Cerebellar cortex (tissue), 1 donor: ENCODE results near the gene DNAJC18.
"Not testable (repeated sequence)": the region's sequence is repeated elsewhere in the genome, so short reads cannot be mapped to it uniquely, and the experiment has no call there.

ENCODE experiments used
- DNase-seq: peaks from one replicate; pipeline ENCODE4 v3.0.0-alpha.2; 2015; ENCODE audit warnings: low spot score

The DNAJC18 gene

DNA sequence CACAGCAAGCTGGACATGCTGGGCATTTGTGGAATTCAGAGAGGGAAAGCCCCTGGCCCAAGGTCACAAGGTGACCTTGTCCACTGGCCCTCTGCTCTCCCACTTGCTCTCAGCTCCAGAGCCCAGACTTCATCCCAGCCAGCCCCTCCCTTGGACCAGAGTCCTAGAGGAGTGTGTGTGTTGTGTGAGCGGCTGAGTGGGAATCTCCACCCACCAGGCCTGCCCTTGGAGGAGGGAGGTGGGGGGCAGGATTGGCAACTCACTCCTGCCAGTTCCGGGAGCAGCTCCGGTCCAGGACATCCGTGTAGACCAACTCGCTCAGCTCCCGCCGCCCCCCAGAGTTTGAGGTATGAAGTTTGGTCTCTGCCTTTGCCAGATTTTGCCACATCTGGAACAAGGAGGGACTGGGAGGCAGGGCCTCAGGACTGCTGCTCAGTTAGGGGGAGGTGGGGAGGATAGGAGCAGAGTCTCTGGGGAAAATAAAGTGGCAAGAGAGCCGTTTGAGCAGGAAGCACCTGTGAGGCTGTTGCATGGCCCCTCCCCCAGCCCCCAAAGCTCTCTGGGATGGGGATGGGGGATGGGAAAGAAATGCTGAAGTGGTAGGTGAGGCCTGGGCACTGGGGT lies 51.0 kb downstream of the DNAJC18 start:
- DNase-seq = no peak

DNA sequence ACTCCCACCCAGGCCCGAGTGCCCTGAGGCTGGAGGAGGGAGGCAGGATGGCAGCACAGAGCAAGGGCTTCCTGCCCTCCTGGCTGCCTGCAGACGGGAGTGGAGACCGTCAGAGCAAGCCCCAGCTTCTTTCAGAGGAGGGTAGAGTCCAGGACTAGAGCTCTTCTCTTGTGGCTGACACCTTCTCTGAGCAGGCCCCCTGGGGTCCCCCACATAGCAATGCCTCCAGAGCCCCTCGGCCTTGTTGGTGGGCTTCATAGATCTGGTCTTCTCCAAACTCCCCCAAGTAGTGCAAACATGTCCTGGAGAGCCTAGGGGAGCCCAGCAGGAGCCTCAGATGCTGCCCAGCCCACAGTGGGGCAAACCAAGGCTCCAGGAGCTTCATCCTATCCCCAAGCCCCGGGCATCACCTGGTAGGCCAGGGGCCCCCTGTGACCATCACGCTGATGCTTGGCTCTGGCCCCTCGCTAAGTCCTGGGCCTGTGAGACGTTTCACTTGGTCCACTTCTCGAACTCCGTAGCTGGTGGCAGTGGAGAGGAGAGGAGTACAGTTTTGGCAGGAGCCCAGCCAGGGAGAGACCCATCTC lies 51.6 kb downstream of the DNAJC18 start:
- DNase-seq = no peak

DNA sequence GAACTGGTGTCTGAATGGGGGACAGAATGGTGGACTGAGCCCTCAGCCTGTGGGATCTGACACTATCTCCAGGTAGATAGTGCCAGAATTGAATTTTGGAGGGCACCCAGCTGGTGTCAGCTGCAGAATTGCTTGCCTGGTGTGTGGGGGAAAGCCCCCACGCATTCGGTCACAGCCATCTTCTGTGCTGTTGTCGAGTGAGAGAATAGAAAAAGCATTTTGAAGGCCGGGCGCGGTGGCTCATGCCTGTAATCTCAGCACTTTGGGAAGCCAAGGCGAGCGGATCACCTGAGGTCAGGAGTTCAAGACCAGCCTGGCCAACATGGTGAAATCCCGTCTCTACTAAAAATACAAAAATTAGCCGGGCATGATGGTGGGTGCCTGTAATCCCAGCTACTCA lies 52.4 kb downstream of the DNAJC18 start:
- DNase-seq = not testable (repeated sequence)

DNA sequence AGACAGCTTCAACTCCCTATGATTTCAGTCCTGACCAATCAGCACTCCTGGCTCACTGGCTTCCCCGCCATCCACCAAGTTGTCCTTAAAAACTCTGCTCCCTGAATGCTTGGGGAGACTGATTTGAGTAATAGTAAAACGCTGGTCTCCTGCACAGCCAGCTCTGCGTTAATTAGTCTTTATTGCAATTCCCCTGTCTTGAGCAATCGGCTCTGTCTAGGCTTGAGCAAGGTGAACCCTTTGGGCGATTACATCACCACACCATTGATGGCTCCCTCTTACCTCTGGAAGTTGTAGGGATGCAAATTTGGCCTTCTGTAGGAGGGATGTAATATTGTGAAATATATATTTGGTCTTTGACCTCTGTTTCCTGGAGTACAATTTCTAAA lies 53.3 kb downstream of the DNAJC18 start:
- no peak for DNase-seq

DNA sequence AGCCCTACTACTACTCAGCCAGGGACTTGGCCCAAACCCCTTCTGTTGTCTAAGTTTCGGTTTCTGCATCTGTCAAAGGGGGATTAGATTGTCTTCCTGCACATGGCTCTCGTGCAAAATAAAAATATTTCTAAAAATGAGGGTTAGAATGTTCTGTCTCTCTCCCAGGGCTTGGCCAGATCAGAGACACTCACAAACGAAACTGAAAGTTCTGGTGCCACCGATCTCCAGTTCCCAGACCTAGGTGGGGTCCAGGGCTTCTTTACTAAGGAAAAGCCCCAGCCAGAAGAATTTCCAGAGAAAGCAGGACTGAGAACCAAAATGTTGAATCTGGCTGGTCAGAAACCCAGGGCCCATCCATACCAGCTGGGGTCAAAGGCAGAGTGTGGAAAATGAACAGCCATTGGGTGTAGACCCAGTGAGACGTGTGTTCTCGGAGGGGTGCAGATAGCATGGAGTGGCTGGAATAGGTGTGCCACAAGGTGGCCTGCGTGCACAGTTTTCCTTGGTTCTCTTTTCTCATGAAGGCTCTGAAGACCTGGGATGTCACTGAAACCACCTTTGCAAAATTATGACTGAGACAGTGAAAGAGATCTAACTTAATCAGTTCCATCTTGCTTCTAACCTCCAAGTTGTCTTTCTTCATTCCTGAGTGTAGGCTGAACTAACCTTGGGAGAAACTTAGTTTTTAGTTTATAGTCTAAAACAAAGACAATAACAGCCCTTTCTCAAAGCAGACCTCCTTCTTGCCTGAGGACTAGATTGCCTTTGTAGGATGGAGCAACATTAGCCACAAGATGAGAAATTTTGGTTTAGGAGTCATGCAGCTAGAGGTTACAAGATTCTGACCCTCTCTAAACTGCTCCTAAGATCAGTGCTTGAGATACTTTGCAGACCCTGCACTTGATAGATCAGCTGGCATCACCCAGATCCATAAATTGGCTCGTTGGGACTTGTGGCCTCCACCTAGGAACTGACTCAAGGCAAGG lies 54.0 kb downstream of the DNAJC18 start:
- peak; percentile 55 for DNase-seq

DNA sequence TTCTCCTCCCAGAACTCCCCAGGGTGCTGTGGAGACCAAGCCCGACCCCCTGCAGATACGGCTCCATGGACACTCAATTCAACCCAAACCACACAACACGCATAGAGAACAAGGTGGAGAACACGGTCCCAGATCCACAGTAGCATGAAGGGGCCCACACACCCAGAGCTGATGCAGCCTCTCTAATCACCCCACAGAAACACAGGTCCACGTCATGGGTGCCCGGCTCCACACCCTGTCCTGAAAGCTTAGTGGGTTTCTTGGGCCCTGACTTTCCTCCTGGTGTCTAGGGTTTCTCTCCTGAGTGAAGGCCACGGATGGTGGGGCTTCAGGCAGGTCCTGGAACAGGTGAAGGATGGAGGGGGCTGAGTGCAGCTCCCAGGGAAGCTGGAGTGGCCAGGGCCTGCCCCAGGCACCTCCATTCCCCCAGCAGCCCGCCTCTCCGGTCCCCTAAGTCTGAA lies 54.7 kb downstream of the DNAJC18 start:
- no peak for DNase-seq

DNA sequence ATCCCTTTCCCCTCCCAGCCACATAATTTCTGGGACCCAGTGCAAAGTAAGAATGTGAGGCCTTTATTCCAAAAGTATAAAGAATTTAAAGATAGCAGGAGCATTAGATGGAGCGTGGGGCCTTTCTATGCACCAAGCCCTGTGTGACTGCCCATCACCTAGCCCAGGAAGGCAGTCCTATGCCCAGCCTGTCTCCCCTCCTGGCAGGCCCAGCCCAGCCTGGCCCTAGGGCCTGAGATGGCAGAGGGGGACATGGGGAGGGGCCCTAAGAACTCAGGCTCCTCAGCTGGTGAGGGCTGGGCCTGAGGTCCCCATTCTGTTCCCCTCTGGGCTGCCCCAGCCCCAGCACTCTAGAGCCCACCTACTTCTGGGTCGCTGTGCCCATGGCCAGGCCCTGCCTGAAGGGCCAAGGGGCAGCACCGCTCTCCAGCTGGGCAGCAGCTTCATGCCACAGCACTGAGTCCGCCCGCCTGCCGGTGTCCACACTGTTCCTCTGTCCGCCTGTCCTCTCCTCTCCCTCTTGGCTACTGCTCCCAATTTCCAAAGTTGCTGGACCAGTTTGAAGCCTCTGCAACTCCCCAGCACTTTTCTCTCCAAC lies 55.2 kb downstream of the DNAJC18 start:
- DNase-seq = no peak

DNA sequence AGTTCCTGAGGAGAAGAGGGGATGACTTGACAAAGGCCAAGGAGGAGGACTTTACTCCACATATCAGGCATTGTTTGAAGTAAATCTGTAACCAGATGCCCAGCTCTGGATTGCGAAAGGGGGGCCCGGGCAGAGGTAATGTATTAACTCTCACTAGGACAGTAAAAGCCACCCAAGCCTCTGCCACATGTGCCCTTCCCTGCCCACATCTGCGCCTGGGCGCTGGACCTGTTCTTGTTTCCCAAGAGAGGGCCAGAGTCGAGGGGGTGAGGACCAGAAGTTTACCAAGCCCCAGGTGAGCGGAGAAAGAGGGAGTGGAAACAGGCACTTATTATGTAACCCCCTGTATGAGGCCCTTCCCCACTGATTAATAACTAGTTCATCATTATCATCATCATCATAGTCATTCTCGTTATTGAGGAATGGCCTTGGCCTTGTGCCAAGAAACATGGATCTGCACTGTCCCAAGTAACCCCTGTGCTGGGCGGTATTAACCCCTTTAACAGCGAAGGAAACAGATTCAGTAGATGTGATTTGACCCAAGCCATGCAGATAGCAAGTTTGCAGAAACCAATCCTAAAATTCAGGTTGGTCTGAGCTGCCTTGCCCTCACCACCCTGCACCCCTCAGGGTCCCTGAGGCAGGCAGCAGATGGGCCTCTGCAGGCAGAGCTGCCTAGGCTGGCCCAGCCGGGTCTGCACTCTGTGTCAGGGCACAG lies 55.9 kb downstream of the DNAJC18 start, which contains the start of gene SLC23A1:
SLC23A1 (minus strand) TSS at position 23 of the 718 bp plus-strand sequence. CDS start 44 bp downstream, outside the sequence.
- no peak for DNase-seq

DNA sequence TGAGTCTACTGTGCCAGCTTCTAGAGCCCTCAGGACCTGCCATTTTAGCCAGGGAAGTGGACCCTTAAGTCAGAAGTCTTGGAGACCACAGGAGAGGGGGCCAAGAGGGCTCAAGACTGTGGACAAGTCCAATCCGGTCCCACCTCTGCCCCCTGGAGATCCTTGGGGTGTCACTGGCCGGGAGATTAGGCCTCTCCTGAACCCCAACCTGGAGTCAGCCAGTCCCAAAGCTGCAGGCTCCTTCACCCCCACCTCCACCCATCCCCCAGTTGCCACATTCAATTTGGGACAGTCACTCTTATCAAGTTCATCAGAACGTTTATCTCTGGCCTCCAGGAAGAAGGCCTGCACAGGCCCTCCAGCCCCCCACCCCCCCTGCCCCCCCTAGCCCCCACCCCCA lies 56.5 kb downstream of the DNAJC18 start:
- no peak for DNase-seq

DNA sequence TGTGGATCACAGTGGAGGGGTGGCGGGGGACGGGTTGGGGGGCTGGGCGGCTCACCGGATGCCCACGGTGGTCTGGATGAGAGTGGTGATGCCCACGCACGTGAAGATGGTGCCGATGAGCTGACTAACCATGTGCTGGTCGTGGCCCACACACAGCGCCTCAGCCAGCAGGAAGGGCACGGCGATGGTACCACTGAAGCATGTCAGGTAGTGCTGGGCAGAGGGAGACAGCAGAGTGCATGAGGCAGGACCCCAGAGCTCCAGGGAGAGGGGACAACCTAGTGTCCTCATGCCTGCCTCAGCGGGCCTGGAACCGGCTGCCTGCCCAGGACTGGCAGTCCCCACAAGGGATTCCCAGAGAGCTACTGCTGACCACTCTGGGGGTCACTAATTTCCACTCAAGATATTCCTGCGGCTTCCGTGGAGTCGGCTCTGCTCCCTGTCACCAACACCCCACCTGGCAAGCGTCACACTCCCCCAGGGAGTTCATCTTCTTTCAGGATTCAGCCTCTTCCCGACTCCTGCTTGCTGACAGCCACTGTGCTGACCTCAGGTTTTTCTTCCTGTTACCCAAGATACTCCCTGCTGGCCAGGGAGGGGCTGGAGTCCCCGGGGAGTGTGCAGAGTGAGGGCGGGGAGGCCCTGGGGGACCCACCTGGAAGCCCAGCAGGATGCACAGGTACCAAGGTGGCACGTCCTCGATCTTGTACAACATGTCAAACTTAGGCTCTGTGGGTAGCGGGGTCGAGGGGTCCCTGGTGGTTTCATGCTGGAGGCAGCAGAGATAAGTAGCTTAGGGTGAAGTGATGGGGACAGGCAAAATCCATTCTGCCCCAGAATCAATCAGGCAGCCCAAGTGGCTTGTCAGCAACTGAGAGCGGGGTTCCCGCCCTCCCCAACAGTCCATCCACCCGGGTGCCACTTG lies 57.2 kb downstream of the DNAJC18 start:
- DNase-seq = no peak

DNA sequence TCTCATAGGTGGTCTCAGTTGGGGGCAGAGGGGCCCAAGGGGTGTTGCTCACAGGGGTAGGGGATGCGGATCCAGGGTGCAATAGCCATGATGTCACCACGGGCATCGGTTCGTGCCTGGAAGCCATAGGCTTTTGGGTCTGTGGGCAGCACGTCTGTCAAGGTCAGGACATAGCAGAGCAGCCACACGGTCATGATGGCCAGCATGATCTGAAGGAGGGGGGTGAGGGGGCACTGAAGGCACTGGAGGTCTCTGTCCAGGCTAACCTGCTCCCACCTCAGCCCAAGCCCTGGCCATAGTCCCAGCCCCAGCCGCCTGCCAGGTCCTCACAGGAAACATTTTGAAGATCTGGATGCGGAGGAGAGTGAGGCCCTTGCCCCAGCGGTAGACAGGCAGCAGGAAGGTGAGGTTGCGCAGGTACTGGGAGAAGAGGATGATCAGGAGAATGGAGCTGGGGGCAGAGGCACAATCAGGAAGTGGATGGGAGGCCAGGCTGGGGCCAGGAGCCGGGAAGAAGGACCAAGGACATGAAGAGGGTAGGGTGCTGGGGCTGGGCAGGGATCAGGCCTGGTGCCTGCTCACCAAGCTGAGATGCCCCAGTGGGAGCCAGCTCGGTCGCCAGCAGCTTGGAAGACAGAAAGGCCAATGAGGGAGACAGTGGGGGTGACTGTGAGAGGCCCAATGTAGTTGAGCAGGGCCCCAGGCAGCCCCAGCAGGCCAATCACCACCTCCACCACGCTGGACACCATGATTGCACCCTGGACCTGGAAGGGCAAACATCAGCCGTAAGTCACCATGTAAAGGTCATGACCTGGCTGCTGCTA lies 59.5 kb downstream of the DNAJC18 start:
- no peak for DNase-seq

DNA sequence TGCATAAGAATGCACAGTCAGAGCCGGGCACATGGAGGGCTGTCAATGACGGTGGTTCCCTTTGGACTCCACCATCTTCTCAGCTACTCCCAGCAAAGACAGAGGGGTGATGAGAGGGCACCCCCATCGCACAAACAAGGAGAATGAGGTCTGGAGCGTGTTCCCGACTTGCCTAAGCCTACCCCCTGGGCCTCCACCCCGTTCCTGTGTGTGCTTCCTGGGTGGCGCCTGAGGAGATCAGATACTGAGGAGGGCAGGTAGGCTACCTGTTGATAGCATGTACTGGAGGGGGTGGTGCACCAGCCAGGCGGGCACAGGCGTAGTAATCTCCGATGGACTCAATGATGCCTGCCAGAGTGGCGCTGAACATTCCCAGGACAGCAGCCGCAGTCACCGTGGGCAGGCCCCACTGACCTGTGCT lies 60.4 kb downstream of the DNAJC18 start:
- no peak for DNase-seq

DNA sequence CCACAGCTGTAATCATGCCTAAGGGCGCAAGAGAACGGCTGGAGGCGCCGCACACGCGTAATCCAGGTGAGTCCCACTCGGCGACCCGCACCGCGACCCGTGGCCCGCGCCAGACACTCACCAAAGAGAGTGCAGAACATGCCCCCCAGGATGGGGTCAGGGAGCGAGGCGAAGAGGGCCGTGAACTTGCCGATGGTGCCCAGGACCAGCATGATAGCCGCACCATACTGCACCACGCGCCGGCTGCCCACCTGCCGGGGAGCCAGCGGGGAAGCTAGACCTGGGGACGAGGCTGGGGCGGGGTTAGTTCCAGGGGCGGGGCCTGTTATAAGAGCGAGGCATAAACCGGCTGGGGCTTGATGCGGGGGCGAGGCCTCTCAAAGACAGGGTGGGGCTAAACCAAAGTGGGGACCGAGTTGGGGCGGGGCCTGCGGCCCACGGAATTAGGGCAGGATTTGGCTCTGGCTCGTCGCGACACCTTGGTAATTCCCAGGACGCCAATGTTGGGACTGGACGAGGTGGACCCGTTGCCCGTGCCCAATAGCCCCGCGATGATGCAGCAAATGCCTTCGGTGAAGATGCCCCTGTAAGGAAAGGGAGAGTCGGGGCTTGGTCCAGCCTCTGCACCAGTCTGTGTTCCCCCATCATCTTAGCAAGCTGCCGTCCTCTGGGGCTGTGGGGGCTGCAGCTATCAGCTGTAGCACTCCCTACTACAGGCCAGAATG lies 61.1 kb downstream of the DNAJC18 start:
- DNase-seq = no peak

DNA sequence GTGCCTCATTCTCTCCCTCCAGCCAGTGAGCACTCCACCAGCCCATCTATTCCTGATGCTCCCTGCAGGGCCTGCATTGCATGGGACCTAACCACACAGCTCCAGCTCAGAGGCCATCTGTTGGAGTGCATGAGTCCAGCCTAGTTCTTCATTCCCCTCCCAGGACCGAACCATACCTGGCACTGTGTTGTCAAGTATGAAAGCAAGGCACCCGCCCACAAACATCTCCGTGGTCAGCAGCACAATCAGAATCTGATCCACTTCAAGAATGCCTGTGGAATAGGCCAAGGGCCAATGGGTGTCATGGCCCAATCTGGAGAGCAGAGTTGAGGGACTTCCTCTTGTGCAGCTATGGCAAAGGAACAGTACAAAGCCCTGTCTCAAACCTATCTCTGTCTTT lies 62.1 kb downstream of the DNAJC18 start:
- no peak for DNase-seq

DNA sequence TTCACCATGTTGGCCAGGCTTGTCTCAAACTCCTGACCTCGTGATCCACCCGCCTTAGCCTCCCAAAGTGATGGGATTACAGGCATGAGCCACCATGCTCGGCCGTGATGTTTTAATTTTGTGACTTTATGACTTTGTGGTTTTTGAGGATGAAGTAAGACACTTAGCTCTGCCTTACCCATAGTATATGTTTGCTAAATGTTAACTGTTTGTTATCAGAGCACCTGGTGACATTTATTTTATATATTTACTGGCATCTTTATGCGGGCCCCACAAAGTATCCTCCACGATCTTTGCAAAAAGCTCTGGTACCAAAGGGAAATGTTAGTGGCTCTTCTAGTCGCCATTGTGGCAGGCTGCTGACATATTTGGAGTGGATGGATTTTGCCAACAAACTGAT lies 63.0 kb downstream of the DNAJC18 start:
- no peak for DNase-seq

DNA sequence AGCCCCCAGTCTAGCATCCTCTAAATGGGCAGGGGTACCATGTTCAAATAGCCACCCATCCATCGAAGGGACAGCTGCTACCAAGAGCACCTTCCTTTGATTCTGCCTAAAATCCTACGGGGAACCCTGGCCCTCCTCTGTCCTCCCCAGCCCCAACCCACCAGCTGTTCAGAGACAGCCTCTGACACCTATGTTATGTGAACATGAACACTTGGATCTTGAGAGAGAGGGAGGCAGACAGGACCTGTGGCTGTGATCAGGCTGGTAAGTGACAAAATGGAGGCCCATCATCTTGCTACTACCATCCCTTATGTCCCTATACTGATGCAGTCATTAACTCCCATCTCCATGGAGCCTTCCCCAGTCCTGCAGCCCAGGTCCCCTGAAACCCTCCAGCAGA lies 64.4 kb downstream of the DNAJC18 start:
- DNase-seq = no peak

DNA sequence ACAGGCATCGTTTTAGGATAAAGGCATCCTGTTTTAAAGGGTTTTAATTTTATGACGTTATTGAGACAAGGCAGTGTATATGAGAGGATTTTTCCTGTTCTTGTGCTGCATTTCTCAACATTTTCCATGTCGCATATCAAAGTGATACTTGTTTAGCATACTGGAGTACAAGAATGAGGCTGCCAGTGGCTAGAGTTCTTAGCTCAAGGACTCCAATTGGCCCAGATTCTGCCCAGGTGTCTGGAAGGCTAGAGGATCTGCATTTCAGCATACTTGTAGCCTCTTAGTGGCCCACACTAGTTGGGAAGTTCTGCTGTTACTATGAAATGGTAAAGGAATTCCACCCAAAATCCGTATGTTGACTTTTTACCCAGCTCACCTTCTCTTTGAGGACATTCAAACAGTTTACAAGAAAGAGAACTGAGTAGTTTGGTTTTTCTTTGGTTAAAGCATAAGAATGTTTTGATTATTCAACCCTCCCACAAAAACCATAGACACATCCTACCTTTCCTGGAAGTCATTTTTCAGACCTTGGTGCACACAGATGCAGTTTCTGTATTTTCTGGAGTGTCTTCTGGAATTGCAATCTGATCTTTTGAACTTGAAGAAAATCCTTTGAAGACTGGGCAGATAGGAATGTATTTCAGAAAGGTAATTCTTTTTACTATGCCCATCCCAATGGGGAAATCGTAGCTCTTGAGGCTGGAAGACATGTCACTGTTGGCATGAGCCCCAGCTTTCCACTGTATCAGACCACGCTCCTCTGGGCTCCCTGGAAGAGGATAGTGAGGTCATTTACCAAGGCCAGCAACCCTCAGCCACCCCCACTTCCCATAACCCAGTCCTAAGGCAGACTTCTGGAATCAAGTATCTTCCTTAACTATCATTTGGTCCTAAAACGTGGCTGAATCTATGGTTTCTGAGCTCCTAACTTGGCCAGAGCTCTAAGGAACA lies 67.6 kb downstream of the DNAJC18 start:
- no peak for DNase-seq

DNA sequence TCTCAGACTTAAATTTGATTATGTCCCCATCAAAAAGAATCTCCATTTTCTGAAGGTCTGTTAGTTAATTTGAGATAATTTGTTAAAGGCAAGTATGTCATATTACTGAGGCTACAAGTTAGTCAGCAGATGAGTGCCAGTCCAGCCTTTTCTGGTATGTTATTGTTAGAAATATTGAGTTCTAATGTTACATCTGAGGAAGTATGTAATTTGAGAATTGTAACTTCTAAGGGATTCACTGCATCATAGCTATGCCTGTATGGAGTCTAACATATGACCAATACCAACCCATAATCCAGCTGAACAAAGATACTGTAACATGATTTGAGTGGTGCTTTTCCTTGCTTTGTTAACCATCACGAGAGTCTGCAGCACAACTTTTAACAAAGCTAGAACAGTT lies 70.1 kb downstream of the DNAJC18 start:
- DNase-seq = no peak
